Activated CD8-positive, alpha-beta memory T cell treated with anti-CD3 and anti-CD28 coated beads, Interleukin-2, amount 50 U/mL, for 24 hours (primary cell): ENCODE results near the gene NOS2.
"Not testable (repeated sequence)": the region's sequence is repeated elsewhere in the genome, so short reads cannot be mapped to it uniquely, and the experiment has no call there.

ENCODE experiments used
- DNase-seq: peaks from one replicate; pipeline ENCODE4 v3.0.0-alpha.2; 2020; ENCODE audit errors: extremely low read depth

The NOS2 gene

DNA sequence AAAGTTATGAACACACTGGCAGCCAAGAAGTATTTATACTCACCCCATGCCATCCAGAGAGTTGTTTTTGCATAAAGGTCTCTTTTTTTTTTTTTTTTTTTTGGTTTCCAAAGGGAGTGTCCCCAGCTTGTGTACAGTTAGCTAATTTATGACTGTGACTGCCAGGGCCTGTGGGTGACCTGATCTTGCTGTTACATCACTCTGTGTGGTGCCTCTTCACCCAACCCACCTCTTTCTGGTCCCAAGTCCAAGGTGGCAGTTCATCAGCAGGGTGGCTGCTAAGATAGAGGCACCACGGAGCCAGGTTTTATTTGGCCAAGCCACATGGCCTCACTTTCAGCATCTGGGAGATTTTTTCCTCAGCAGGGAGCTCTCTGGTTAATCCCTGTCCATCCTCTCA, at the start of gene NOS2:
Gene NOS2, minus strand, starts transcription at position 8 of the 400 bp plus-strand sequence. CDS start 1,720 bp downstream, outside the sequence.
- no peak for DNase-seq

DNA sequence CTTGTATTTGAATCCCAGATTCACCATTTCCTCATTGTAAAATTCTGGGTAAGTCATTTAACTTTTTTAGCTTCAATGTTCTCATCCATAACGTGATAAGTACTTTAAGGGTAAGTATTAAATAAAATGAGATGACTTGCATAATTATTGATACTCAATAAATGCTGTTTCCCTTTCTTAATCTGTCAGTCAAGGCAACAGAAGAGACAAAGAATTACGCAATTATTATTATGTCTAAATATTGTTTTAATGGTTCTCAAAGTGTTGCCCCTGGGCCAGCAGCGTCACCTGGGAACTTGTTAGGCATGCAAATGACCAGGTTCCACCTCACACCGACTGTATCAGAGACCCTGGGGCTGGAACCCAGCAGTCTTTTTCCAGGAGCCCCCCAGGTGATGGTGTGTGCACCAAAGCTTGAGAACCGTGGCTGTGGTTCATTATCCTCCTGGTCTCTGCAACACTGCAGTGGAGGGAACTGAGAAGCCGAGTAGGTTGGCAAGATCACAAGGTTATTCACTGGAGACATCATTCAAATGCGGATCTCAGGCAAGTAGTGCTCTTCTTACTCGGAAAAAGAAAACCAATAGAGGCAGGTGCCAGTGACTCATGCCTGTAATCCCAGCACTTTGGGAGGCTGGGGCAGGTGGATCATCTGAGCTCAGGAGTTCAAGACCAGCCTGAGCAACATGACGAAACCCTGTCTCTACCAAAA, 49.3 kb upstream of the NOS2 start:
- no peak for DNase-seq

DNA sequence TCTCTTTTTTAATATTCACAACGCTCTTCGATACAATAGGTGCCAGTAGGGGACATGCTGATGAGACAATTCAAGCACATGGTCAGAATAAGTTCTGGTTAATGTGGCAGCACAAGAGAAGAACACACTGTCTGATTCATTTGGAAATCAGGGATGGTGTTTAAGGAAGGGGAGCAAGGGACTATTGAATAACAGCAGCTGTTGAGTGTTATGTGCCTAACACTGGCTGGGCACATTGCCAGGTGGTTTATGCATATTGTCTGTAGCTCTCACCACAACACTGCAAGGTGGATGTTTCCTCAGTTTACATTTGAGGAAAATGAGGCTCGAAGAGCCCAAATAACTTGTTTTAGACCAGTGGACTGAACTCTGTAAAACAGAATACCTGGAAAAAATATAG, 48.6 kb upstream of the NOS2 start:
- DNase-seq = no peak

DNA sequence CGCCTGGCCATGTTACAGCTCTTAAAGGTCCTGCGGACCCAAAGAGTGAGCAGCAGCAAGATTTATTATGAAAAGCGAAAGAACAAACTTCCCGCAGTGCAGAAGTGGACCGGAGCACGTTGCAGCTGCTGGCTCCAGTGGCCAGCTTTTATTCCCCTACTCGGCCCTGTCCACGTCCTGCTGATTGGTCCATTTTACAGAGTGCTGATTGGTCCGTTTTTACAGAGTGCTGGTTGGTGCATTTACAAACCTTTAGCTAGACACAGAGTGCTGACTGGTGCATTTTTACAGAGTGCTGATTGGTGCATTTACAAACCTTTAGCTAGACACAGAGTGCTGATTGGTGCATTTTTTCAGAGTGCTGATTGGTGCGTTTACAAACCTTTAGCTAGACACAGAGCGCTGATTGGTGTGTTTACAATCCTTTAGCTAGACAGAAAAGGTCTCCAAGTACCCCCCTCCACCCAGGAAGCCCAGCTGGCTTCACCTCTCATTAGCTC, 46.5 kb upstream of the NOS2 start:
- DNase-seq = not testable (repeated sequence)

DNA sequence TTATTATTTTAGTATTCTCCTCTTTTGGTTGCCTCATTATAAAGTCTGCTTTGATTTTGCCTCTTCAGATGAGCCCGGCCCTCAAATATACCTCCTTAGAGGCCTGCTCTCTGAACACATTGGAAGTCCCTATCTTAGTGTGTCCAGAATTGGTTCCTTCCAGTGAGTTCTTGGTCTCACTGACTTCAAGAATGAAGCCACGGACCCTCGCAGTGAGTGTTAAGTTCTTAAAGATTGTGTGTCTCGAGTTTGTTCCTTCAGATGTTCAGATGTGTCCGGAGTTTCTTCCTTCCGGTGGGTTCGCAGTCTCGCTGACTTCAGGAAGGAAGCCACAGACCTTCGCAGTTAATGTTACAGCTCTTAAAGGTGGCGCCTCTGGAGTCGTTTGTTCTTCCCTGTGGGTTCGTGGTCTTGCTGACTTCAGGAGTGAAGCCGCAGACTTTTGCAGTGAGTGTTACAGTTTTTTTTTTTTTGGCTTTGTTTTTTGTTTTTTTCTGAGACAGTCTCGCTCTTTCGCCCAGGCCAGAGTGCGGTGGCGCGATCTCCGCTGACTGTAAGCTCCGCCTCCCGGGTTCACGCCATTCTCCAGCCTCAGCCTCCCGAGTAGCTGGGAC, 45.8 kb upstream of the NOS2 start:
- DNase-seq = no peak

DNA sequence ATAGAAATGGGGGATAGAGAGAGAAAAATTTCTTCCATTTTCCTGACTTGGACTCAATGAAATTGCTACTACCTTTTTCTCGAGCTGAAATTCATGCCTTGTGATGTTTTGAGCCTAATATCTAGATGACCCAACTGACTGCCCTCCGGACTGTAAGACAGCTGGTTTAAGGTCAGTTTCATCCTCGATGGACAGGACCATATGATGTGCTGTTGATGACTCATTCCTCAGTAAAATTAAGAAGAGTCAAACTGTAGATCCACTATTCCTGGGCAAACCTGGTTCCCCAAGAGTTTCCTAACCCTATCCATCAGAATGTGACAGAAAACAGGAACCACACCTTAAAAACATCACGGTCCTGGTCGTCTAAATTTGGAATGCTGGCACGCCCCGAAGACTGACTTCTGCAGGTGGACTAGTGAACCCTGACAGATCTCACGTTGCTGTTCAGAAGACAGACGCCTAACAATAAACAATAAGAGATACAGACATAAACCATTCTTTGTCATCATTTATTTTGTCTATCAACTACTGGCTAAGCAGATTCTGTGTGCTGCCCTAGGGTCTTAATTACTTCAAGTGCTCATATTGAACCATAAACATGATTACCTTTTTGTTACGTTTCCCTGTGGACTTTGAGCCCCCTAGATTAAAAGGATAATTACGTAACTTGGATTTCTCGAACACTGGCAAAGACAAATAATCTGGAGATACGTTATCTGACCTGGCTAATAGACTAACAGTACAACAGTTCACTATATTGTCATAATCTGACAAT, 45.1 kb upstream of the NOS2 start:
- DNase-seq = no peak

DNA sequence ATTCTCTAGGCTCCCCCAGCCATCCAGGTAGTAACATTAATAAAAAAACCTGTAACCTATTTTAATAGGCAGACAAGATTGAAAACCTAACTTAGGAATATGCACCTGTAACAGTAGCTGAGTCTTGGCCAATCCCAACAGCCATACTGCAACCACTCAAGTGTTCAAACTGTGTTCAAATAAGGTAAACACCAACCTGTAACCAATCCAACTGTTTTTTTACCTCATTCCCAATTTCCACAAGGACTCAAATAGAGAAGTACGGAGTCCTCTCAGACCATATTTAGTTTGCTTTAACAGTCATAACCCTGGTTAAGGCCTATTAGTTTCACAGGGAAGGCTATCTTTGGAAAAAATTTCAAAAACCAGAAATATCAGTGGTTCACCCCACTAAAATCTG, 40.4 kb upstream of the NOS2 start:
- no peak for DNase-seq

DNA sequence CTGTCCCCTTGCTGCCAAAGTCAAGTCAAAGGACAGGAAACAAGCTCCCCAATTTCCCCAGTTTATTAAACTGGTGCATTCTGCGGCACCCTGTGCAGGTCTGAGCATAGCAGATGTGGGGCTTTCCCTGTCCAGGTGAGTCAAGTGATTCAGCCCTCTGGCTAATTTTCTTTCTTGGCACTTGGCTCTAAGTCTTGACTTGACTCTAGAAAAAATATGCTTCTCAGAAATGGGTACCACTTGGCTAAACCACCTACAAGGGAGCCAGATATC, 40.0 kb upstream of the NOS2 start:
- DNase-seq = not testable (repeated sequence)

DNA sequence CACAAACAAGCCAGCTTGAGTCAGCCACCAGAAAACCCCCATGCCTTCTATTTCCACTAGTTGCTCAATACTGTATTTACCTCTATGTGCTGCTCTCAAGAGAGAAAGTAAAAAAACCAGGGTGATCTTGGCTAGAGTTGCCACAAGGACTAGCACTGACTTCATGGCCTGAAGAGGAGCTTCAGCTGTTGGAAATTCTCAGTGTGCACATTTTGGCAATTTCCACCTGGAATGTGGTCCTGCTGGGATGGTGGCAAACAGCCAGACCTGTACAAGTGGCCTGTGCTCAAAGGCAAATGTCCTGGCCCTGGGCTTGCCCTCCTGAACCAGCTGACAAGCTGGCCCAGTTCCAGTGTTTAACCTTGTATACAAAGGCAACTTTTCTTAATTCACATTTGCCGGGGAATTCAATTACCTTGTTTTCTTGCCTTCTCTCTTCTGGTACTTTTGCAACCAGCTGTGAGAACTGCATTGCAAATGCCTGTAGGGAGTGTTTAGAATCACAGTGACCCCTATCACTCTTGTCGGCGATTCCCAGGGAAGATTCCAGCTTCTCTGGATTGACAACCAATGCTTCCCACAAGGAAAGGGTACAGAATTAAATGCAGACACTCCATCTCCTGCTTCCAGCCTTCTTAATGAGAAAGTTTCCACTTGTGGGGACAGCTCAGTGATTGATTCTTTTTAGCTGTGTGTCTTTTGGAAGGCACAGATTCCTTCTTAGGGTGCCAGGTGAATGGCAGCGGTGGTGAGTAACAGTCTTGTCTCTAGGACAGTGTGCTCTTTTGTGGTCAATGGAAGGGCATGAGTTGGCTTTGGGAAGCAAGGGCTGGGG, 39.5 kb upstream of the NOS2 start:
- not testable (repeated sequence) for DNase-seq

DNA sequence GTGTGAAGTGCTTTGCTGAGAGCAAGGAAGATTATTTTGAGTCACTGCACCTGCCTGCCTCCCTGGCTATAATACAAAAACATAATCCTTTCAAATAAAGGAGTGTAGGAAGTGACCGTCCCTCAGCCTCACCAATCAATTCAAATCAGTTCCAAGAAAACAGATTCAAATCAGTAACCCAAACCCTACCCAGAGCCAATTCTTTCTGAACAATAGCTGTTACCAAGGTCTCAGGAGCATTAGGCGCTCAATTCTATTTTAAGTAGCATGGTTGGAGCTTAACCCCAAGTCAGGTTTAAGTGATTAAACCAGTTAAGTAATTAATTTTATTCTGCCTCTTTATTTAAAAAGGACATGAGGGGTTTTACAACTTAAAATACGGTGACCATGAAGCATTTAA, 38.3 kb upstream of the NOS2 start:
- not testable (repeated sequence) for DNase-seq

DNA sequence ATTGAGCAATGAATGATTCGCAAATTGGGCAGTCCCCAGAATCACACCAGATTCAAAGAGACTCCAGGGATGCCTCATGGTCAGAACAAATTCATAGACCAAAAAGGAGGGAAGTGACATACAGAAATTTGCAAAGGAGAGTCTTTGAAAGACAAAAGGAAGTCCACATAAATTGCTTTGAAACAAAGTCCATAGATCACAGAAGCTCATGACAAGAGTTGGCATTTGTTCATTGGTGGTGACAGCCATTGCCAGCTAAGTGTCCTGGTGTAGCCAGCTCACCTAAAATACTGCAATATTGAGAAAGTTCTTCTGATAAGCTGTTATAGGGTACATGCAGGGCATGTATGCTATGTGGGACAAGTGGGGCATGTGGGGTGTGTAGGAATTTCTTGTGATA, 37.4 kb upstream of the NOS2 start:
- DNase-seq = not testable (repeated sequence)

DNA sequence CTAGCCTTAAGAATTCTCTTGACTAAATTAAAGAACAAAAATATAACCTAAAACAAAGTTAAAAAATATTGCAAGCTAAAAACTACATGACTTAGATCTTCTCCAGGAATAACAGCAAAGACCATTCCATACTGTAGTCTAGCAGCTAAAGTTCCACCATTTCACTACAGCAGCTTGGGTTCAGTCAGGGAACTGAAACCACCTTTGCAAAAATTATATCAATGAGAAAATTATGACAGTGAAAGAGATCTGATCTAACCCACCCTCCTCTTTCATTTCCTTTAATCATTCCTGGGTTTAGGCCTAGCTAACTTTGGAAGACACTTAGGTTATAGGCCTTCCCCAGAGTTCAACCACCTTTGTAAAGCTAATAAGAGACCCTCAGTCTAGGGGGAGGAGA, 36.3 kb upstream of the NOS2 start:
- DNase-seq = no peak

DNA sequence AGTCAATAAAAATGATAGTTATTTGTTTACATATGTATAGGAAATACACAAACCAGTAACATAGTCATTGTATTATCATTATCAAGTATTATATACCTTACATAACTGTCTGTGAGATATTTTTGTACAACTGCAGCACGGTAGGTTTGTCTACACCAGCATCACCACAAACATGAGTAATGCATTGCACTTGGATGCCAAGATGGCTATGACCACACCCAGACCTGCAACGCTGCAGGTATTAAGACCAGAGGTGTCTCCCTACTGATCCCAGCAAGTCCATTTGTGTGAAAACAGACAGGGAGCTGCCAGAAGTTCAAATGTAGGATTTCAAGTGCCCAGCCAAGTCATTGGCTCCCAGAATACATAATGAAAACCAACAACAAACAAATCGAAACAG, 34.2 kb upstream of the NOS2 start:
- no peak for DNase-seq

DNA sequence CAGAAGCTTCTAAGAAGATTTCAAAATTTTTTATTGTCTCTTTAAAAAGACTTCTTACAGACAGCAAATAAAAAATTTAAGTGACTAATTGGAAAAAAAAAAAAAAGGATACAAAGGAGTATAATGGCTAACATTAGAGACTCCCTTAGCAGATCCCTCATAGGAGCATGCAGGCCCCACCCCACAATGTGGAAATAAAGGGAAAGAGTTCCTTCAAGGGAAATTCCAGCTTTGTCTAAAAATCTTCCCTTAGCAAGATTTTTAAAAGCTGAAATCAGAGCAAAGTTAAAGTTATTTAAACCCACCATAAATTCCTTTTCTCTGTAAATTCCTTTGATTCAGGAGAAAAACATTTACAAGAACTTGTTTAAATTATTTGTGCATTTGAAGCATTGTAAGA, 32.5 kb upstream of the NOS2 start:
- DNase-seq = no peak

DNA sequence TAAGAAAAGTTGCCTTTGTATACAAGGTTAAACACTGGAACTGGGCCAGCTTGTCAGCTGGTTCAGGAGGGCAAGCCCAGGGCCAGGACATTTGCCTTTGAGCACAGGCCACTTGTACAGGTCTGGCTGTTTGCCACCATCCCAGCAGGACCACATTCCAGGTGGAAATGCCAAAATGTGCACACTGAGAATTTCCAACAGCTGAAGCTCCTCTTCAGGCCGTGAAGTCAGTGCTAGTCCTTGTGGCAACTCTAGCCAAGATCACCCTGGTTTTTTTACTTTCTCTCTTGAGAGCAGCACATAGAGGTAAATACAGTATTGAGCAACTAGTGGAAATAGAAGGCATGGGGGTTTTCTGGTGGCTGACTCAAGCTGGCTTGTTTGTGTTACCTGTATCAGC, 29.6 kb upstream of the NOS2 start:
- not testable (repeated sequence) for DNase-seq

DNA sequence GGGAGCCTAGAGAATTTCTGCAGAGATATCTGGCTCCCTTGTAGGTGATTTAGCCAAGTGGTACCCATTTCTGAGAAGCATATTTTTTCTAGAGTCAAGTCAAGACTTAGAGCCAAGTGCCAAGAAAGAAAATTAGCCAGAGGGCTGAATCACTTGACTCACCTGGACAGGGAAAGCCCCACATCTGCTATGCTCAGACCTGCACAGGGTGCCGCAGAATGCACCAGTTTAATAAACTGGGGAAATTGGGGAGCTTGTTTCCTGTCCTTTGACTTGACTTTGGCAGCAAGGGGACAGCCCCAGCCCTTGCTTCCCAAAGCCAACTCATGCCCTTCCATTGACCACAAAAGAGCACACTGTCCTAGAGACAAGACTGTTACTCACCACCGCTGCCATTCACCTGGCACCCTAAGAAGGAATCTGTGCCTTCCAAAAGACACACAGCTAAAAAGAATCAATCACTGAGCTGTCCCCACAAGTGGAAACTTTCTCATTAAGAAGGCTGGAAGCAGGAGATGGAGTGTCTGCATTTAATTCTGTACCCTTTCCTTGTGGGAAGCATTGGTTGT, 28.9 kb upstream of the NOS2 start:
- not testable (repeated sequence) for DNase-seq

DNA sequence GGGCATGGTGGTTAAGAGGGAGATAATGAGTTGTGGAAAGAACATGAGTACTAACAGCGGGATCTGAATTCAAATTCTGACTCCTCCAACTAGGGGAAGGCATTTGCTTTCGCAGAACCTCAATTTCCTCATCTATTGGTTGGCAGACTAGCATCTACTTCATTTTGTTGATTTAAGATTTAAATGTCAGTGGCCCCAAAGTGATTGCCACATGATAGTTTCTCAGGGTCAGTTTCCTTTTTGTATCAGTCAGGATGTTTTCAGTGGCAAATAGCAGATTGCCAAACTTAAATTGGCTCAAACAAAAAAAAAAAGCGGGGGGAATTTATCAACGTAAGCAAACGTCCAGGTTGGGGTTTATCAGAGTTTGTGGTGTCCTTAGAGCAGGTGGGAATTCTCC, 25.1 kb upstream of the NOS2 start:
- DNase-seq = no peak

DNA sequence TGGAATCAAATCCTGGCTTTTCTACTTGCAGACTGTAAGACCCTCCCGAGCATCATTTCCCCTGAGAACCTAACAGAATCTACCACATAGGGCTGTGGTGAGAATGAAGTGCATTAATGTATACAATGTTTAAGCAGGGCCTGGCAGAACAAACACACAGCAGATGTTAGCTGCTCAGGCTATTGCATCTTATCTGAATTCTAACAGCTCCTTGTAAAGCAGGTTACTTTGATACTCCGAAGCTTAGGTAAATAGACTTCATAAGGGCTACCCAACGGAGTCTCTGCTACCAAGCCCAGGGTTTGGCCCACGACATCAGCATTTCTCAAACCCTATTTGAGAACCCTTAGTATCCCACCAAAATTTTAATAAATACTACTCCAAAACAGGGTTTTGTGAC, 24.4 kb upstream of the NOS2 start:
- DNase-seq = no peak

DNA sequence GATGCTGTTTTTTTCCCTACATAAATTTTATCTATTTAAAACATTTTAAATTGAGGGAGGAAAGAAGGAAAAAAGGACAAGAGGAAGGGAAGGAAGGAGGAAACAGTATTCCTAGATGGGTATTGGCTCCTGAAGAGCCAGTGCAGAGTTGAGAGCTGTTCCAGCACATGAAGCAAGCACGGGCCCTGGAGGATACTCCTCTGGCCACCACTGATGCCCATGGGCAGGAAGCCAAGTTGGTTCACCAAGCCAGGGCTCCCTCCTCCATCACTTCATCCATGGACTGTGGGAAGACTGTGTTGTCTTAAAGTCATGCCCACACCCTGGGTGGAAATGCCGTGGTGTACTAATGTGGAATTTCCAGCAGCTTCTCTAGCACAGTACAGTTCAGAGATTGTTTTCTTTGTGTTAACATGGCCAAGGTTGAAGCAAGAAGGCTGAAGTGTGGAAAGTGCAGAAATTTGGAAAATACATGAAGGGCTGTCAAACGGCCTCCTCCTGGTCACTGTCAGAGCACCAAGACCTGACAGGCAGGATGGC, 23.9 kb upstream of the NOS2 start:
- no peak for DNase-seq

DNA sequence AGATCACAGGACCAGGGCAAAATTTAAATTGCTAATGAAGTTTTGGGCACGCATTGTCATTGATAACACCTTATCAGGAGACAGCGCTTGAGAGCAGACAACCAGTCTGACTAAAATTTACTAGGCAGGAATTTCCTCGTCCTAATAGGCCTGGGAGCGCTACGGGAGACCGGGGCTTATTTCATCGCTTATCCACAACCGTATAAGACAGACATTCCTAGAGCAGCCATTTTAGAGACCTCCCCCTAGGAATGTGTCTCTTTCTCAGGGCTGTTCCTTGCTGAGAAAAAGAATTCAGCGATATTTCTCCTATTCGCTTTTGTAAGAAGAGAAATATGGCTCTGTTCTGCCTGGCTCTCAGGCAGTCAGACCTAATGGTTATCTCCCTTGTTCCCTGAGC, 21.8 kb upstream of the NOS2 start:
- not testable (repeated sequence) for DNase-seq

DNA sequence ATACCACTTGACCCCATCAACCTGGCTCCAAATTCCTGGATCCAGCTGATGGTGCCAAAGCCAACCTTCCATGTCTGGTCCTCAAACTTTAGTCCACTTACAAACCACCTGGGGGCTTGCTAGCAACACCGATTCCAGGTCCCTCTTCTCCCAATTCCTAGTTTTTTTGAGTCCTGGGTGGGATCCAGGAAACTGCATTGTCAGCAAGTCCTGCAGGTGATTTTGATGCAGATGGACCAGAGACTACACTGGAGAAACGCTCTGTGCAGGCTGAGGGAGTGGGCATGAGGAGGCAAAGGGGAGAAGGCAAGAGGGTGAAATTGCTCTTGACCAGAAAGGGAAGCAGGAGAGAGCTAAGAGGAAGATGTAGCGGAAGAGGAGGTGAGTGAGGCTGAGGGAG, 21.0 kb upstream of the NOS2 start:
- DNase-seq = no peak
